Limb (tissue), 2 donors: Measurements from ENCODE around the gene ATXN7L3.

Source experiments
- DNase-seq, 2 donors: peaks; one replicate each; pipeline ENCODE4 v3.0.0-alpha.2; 2016; ENCODE audit errors: extremely low spot score in 2 of 2

ATXN7L3 gene

GRCh38 chr17:44200478-44201155, 933 bp upstream of the ATXN7L3 start:
- no peak for DNase-seq

DNA sequence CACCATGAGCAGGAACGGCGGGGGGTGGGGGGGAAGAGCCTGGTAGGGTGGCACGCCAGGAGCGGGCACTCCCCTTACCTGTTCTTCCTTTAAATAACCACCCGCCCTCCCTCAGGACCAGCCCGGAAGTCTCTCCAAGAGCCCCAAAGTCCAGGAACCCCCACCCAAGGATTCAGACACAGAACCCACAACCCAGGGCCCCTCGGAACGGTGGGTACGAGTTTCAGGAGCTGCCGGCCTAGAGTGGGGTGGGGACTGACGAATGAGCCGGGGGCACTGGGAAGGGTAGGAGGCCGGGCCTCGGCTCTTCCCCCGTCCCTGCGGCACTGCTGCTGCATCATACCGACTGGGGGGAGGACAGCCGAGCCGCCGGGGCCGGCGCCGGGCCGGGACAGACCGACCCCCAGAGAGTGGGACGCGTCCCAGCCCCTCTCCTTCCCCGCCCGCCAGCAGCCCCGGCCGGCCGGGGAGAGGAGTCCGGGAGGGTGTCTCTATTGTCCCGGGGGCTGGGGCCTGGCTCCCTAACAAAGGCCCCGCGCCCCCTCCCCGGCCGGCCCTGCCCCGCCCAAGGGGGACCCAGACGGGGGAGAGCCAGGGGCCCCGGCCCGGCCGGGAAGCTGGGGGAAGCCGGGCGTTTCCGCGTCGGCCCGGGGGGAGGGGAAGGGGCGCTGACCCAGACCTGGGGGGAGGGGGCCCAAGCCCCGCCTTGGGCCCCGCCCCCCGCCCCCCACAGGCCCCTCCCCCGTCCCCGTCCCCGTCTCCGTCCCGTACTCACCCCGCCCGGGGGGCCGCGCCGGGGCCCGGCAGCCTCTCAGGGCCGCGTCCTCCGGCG, 747 bp downstream of the ATXN7L3 start:
- DNase-seq, result peak; percentile 52 to 91

DNA sequence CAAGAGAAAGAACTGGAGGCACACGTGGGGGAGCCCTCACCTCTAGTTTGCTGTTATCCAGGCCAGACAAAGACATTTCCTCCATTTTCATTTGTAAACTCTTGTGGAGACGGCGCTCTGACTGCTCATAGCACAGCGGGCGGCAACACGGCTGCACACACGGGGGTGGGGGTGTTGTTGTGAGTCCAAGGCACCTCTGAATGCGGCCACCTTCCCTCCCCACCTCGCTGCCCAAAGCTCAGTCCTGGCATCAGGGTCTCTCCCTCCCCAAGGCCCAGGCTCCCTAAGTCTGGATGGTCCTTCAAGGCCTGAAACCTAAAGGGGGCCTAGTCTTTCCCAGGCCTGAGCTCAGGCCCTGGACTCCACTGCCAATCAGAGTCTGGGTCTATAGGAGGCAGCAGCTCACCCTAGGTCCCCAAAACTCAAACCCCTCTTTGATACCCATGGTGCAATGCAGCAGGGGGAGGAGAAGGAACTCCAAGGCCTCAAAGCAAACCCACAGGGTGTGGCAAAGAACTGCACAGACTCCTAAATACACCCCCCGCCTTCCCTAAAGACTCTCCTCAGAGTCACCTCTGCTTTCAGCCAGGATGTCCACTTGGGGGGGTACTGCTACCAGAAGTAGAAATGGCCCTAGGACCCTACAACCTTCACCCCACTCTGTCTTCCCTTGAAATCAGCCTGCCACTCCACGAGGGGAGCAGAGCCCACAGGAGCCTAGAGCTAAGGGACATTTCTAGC, 1.5 kb downstream of the ATXN7L3 start:
- DNase-seq, result peak in 1 of 2 donors; percentile 50

DNA sequence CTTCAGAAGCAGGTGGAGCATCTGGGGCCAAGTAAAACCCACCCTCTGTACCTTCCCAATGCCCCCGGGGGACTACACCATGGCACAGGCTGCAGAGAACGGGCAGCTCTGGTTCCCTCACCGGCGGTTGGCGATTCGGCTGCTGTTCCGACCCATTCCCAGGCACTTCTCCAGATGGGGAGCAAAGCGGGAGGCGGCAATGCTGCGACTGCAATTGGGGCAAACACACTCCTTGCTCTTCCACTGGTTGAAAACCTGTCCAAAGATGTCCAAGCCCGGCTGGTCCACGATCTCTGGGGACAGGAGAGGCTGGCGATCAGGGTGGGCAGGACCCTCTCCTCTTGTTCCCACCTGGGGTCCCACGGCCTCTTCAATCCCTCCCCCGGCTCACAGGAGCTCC, 2.6 kb downstream of the ATXN7L3 start:
- DNase-seq, result no peak

DNA sequence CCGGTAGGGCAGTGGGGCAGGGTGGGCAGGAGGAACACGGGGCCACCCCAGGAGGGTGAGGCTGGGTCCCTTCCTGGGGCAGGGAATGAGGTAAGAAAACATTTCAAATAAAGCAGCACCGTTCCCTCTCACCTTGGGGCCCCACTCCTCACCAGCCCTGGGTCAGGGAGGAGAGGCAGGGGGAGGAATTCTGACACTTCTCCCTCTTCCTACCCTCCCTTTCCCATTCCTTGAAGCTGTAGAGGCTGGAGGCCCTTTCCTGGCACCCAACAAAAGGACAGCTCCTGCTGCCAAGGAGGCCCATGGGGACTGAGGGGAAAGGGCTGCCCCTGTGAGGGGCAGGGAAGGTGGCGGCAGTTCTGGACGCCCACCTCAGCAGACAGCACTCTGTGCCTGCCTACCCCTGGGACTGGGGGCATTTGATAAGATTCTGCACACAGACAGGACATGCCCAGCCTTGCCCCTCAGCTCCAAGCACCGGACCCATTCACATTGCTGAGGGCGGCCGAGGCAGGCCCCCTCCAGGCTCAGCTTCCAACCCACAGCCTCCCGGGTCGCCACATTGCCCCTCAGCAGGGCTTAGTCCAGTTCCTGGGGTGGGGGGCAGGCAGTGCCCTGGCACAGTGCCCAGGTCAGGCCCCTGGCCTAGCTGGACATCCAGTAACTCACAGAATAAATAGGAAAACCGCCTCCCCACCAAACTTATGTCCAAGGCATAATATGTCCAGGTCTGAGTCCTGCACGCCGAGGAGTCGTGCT, 6.2 kb downstream of the ATXN7L3 start:
- no peak for DNase-seq

- no peak for DNase-seq
Measured at GRCh38 chr17:44192750-44193149, 6.9 kb downstream of the ATXN7L3 start.

DNA sequence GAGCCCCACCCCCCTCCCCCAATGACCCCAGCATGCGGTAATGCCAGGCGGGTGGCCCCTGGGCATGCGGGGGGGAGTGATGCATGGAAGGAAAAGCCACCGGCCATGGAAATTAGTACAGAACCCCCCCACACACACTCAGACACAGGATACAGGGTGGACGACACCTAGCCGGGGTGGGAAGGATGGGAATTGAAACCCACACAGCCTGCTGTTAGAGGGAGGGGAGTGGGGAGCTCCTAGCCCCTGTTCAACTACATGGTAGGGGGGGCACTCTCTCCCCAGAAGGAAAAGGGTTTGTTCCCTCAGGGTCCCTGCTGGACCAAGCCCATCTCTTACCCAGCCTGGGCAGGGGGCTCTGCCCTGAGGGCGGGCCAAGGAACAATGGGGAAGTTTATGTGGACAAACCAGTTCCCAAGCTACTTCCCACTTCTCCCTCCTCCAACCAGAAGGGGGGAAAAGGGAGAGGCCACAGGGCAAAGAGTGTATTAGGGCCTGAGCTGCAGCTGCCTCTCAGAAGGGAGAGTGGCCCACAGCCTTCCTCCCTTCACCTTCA, 7.7 kb downstream of the ATXN7L3 start:
- DNase-seq, result no peak

GRCh38 chr17:44191369-44191768, 8.3 kb downstream of the ATXN7L3 start:
- peak in 1 of 2 donors; percentile 23 for DNase-seq

DNA sequence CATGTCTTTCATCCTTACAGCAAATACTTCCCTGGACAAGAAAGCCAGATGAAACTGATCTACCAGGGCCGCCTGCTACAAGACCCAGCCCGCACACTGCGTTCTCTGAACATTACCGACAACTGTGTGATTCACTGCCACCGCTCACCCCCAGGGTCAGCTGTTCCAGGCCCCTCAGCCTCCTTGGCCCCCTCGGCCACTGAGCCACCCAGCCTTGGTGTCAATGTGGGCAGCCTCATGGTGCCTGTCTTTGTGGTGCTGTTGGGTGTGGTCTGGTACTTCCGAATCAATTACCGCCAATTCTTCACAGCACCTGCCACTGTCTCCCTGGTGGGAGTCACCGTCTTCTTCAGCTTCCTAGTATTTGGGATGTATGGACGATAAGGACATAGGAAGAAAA, 9.2 kb downstream of the ATXN7L3 start:
- no peak for DNase-seq

DNA sequence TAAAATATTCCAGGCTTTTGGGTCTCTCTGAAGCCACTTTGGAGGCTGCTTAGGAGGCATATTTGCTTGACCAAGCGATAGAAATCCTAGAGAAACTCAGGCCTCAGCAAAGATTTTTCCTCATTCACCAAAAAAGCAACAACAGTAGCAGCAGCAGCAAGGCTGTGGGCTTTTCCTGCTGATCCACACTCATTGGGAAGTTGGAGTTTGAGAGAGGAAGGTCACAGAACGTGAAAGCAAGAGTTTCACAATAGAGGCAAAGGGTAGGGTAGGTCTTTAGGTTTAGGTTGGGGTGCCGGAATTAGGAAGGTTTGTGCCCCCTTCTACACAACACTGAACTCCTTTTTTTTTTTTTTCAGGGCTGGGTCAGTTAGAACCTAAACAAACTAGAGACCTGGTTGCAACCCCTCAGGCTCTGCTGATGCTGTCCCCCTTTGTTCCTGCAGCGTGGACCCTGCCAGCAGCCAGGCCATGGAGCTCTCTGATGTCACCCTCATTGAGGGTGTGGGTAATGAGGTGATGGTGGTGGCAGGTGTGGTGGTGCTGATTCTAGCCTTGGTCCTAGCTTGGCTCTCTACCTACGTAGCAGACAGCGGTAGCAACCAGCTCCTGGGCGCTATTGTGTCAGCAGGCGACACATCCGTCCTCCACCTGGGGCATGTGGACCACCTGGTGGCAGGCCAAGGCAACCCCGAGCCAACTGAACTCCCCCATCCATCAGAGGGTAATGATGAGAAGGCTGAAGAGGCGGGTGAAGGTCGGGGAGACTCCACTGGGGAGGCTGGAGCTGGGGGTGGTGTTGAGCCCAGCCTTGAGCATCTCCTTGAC, 10.9 kb downstream of the ATXN7L3 start:
- no peak for DNase-seq

DNA sequence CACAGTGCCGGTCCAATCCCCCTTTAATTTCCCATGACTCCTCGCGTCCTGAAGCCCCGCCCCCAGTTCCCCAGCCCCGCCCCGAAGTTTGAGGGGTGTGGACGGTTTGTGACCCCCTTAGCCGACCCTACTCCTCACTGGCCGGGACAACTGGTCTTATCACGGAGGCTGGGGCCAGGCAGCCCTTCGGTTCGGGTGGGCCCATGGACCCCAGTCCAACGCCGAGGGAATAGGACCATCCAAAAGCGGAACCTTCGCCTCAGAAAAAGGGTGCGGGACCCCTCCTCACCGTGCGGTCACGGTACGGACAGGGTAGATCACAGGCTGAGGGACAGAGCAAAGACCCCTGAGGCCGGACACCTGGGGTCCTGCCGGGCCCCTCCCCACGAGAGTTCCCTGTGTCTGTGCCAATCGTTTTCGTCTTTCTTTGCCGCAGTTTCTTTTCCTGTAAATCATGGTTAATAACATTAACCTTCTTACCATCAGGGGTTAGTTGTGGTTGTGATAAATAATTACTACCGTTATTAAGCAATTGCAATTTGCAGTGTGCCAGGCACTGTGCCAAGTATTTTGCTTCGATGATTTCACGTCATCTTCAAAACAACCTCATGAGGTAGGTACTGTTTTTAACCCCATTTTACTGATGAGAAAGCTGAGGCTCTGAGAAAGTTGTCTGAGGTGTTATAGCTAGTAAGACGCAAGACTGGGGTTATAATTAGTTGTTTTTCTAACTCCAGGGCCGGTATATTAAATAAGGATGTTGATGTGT, 12.4 kb downstream of the ATXN7L3 start:
- no peak for DNase-seq

GRCh38 chr17:44186307-44187130, 13.2 kb downstream of the ATXN7L3 start, which contains the start of gene TMUB2:
Gene TMUB2, plus strand, starts transcription at chr17:44186972. Its CDS starts 737 bp downstream, at chr17:44187709.
- DNase-seq, result peak; percentile 100

DNA sequence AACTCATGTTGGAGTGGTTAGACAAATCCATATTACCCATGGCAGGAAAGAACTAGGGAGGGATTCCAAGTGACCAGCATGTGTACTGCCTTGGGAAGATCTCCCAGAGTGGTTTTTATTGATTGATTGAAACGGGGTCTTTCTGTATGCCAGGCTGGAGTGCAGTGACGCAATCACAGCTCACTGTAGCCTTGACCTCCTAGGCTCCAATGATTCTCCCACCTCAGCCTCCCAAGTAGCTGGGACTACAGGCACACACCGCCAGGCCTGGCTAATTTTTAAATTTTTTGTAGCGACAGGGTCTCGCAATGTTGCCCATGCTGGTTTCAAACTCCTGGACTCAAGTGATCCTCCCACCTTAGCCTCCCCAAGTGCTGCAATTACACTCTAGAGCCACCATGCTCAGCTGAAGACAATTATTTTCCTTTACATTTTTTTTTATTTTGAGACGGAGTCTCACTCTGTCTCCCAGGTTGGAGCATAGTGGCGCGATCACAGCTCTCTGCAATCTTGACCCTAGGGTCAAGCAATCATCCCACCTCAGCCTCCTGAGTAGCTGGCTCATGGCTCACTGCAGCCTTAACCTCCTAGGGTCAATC, 15.4 kb downstream of the ATXN7L3 start:
- DNase-seq, result peak in 1 of 2 donors; percentile 9

- no peak for DNase-seq
Measured at GRCh38 chr17:44183024-44183423, 16.7 kb downstream of the ATXN7L3 start.

- DNase-seq, result no peak
Measured at GRCh38 chr17:44178133-44178532, 21.6 kb downstream of the ATXN7L3 start.

DNA sequence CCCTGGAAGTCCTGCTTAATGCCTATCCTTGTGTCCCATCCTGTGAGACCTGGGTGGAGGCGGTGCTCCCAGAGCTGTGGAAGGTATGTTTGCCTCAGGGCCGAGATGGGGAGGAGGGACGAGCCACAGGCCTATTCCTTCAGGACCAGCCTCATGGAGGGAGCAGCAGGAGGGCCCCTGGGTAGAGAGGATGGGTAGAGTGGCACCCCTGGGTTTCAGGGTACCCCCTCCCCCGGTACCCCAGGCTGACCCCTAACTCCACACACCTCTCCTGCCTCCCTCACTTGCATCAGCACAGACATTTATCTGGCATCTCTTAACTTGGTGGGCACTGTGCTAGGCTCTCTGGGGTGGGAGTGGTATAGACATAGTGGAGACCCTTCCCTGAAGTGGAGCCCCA, 22.0 kb downstream of the ATXN7L3 start:
- no peak for DNase-seq

DNA sequence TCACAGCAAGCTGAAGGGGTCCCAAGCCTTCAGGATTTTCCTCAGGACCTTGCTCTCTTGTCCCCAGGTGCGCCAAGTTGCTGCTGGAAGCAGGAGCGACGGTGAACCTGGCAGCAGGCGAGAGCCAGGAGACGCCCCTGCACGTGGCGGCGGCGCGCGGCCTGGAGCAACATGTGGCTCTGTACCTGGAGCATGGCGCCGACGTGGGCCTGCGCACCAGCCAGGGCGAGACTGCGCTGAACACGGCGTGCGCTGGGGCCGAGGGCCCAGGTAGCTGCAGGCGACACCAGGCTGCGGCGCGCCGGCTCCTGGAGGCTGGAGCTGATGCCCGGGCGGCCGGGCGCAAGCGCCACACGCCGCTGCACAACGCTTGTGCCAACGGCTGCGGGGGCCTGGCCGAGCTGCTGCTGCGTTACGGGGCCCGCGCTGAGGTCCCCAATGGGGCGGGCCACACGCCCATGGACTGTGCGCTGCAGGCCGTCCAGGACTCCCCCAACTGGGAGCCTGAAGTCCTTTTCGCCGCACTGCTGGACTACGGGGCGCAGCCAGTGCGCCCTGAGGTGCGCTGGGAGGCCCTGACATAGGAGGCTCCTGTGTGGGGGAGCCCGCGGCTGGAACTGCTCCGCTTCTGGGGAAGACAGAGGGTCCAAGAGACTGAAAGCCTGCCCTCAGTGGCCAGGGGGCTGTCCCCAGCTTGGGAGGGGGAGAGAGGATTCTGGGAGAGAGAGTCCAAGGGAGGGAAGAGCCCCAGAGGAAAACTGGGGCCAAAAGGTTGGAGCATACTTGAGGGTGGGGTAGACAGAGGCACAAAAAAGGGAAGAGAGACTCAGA, 22.8 kb downstream of the ATXN7L3 start:
- DNase-seq, result no peak
